IMR-90 (cell line): ENCODE data around the gene ANKRD53. TPM values are rescaled to one million over a fixed set of nuclear protein-coding genes. Genes with fewer than 3 reads are reported as not detected.

Source experiments
- ATAC-seq: fragments of 200-7000 bp; cut with Tn5 transposase; 2 replicates; pipeline ENCODE4 v1.9.1; 2020; ENCODE audit warnings: low read depth, mild to moderate bottlenecking, moderate library complexity
- BruUV-seq: library from RNA; stranded (reverse); fragments of 400-500 nt; replicated peaks from 2 replicates; lab custom pipeline; 2021; lab: Mats Ljungman, UMichigan
- CTCF ChIA-PET: fragments of 300-600 bp; formaldehyde crosslinking; extraction: SDS; loops from one replicate; lab custom pipeline; 2021; ENCODE audit warnings: antibody characterized with exemption; lab: Yijun Ruan, JAX
- POLR2A ChIA-PET: fragments of 300-600 bp; sonication (Branson Sonifier 250); formaldehyde crosslinking; loops from one replicate; lab custom pipeline; 2022; ENCODE audit warnings: antibody characterized with exemption; ENCODE audit not compliant: unreplicated experiment; lab: Charles Lee
- DNase-seq: peaks from one replicate; pipeline ENCODE4 v3.0.0; 2013
- H2AFZ ChIP-seq: replicated peaks from 2 replicates; pipeline ENCODE3; 2013; ENCODE audit warnings: low read length, mild to moderate bottlenecking; ENCODE audit not compliant: poor library complexity
- H2AK5ac ChIP-seq: 2 replicates; pipeline ENCODE4 v1.6.1; 2013; ENCODE audit warnings: low read depth, low read length, inconsistent platforms
- H2AK9ac ChIP-seq: replicated peaks from 2 replicates; pipeline ENCODE3; 2013; ENCODE audit warnings: mild to moderate bottlenecking, low read depth, low read length, moderate library complexity; ENCODE audit not compliant: poor library complexity
- H2BK120ac ChIP-seq: 2 replicates; pipeline ENCODE4 v1.6.1; 2013; ENCODE audit warnings: low read depth, low read length, inconsistent platforms
- H2BK15ac ChIP-seq: 3 replicates; pipeline ENCODE4 v1.6.1; 2013; ENCODE audit warnings: low read depth, low read length, inconsistent platforms
- H2BK20ac ChIP-seq: 2 replicates; pipeline ENCODE4 v1.6.1; 2013; ENCODE audit warnings: low read depth, mild to moderate bottlenecking, inconsistent platforms, low read length, moderate library complexity
- H2BK5ac ChIP-seq: 2 replicates; pipeline ENCODE4 v1.6.1; 2013; ENCODE audit warnings: mild to moderate bottlenecking, low read depth, low read length, inconsistent platforms; ENCODE audit not compliant: poor library complexity, severe bottlenecking
- H3K14ac ChIP-seq: replicated peaks from 2 replicates; pipeline ENCODE4 v1.6.1; 2013; ENCODE audit warnings: low read depth, low read length, inconsistent platforms
- H3K18ac ChIP-seq: 2 replicates; pipeline ENCODE4 v1.6.1; 2013; ENCODE audit warnings: low read depth, low read length, control low read depth
- H3K23ac ChIP-seq: 2 replicates; pipeline ENCODE4 v1.6.1; 2013; ENCODE audit warnings: low read depth, low read length, inconsistent platforms
- H3K27ac ChIP-seq: 2 replicates; pipeline ENCODE4 v1.5.1; 2013; ENCODE audit warnings: mild to moderate bottlenecking, control low read depth, low read length; ENCODE audit not compliant: insufficient read depth
- H3K27me3 ChIP-seq: 2 replicates; pipeline ENCODE4 v1.6.1; 2013; ENCODE audit warnings: low read length; ENCODE audit not compliant: control insufficient read depth, insufficient read depth
- H3K36me3 ChIP-seq: 2 replicates; pipeline ENCODE4 v1.6.1; 2013; ENCODE audit warnings: low read length, mixed read lengths; ENCODE audit not compliant: control insufficient read depth, insufficient read depth
- H3K4ac ChIP-seq: 2 replicates; pipeline ENCODE4 v1.6.1; 2013; ENCODE audit warnings: low read depth, low read length, inconsistent platforms
- H3K4me1 ChIP-seq: 2 replicates; pipeline ENCODE4 v1.6.1; 2013; ENCODE audit warnings: low read length, mixed read lengths; ENCODE audit not compliant: control insufficient read depth, insufficient read depth
- H3K4me2 ChIP-seq: 2 replicates; pipeline ENCODE4 v1.6.1; 2013; ENCODE audit warnings: low read depth, mild to moderate bottlenecking, control low read depth, low read length, moderate library complexity
- H3K4me3 ChIP-seq: 2 replicates; pipeline ENCODE4 v1.5.1; 2013; ENCODE audit warnings: low read depth, mild to moderate bottlenecking, control low read depth, low read length, moderate library complexity; ENCODE audit not compliant: insufficient read depth
- H3K56ac ChIP-seq: 2 replicates; pipeline ENCODE4 v1.6.1; 2013; ENCODE audit warnings: low read length, inconsistent platforms; ENCODE audit not compliant: insufficient read depth; ENCODE audit errors: extremely low read depth
- H3K79me1 ChIP-seq, 2 experiments: 2 replicates each; pipeline ENCODE4 v1.6.1; 2013; ENCODE audit warnings: low read length in 2 of 2, inconsistent platforms in 1 of 2, low read depth in 1 of 2
- H3K9ac ChIP-seq: 2 replicates; pipeline ENCODE4 v1.6.1; 2013; ENCODE audit warnings: low read depth, low read length, control low read depth
- H3K9me1 ChIP-seq: 2 replicates; pipeline ENCODE4 v1.6.1; 2013; ENCODE audit warnings: low read length, inconsistent platforms; ENCODE audit not compliant: insufficient read depth
- H3K9me3 ChIP-seq: 2 replicates; pipeline ENCODE4 v1.6.1; 2013; ENCODE audit warnings: low read length; ENCODE audit not compliant: control insufficient read depth, insufficient read depth
- H4K20me1 ChIP-seq: 2 replicates; pipeline ENCODE4 v1.6.1; 2013; ENCODE audit warnings: low read length, inconsistent platforms; ENCODE audit not compliant: insufficient read depth
- H4K5ac ChIP-seq: 2 replicates; pipeline ENCODE4 v1.6.1; 2013; ENCODE audit warnings: mild to moderate bottlenecking, low read depth, low read length, control low read depth
- H4K8ac ChIP-seq, 2 experiments: 2 replicates each; pipeline ENCODE4 v1.6.1; 2013; ENCODE audit warnings: low read depth in 2 of 2, low read length in 2 of 2, control low read depth in 1 of 2, inconsistent platforms in 1 of 2
- H4K91ac ChIP-seq: 2 replicates; pipeline ENCODE4 v1.6.1; 2013; ENCODE audit warnings: low read depth, low read length, inconsistent platforms; ENCODE audit not compliant: insufficient read depth
- BHLHE40 ChIP-seq: fragments of 150-350 bp; IDR thresholded peaks from 2 replicates; pipeline ENCODE4 v1.6.1; 2016; ENCODE audit warnings: mild to moderate bottlenecking, low read depth, low read length
- CEBPB ChIP-seq: IDR thresholded peaks from 2 replicates; pipeline ENCODE4 v1.6.1; 2012; ENCODE audit warnings: low read depth, low read length, improper control_type of control experiment
- CHD1 ChIP-seq: IDR thresholded peaks from 2 replicates; pipeline ENCODE4 v1.6.1; 2012; ENCODE audit warnings: low read depth, low read length, improper control_type of control experiment
- ELK1 ChIP-seq: fragments of 150-350 bp; IDR thresholded peaks from 2 replicates; pipeline ENCODE4 v1.6.1; 2016; ENCODE audit warnings: low read depth, mild to moderate bottlenecking, low read length, moderate library complexity, borderline replicate concordance
- FOS ChIP-seq: fragments of 150-350 bp; IDR thresholded peaks from 2 replicates; pipeline ENCODE4 v1.6.1; 2016; ENCODE audit warnings: low read depth, low read length
- MAZ ChIP-seq: IDR thresholded peaks from 2 replicates; pipeline ENCODE4 v1.6.1; 2012; ENCODE audit warnings: low read depth, mild to moderate bottlenecking, low read length, improper control_type of control experiment, moderate library complexity, borderline replicate concordance
- NFE2L2 ChIP-seq: fragments of 150-350 bp; IDR thresholded peaks from 2 replicates; pipeline ENCODE4 v1.6.1; 2016; ENCODE audit warnings: low read depth, mild to moderate bottlenecking, low read length
- RAD21 ChIP-seq: IDR thresholded peaks from 2 replicates; pipeline ENCODE4 v1.6.1; 2012; ENCODE audit warnings: low read length, improper control_type of control experiment
- RCOR1 ChIP-seq: IDR thresholded peaks from 2 replicates; pipeline ENCODE4 v1.6.1; 2012; ENCODE audit warnings: mild to moderate bottlenecking, low read length, improper control_type of control experiment; ENCODE audit not compliant: insufficient replicate concordance
- RFX5 ChIP-seq: IDR thresholded peaks from 2 replicates; pipeline ENCODE4 v1.8.0; 2012; ENCODE audit warnings: low read depth, mild to moderate bottlenecking, low read length, moderate library complexity
- SMC3 ChIP-seq: fragments of 150-350 bp; IDR thresholded peaks from 2 replicates; pipeline ENCODE4 v1.6.1; 2016; ENCODE audit warnings: low read depth, mild to moderate bottlenecking, antibody characterized with exemption, low read length, moderate library complexity
- USF2 ChIP-seq: fragments of 150-350 bp; IDR thresholded peaks from 2 replicates; pipeline ENCODE4 v1.6.1; 2017; ENCODE audit warnings: mild to moderate bottlenecking, antibody characterized with exemption, low read length, low read depth
- WGBS, 2 experiments: methylation state at CpG; one replicate each; pipeline versions ENCODE4 v1.1.5 to v1.1.7; 2013; ENCODE audit warnings: missing lambda C conversion rate in 2 of 2; ENCODE audit not compliant: insufficient read length in 1 of 2; ENCODE audit errors: extremely low coverage in 2 of 2; 5-methylcytosine and 5-hydroxymethylcytosine counted together
- dilution Hi-C: fragments of 300-500 bp; cut with HindIII; formaldehyde crosslinking; loops from one replicate; pipeline ENCODE4 v1.14.3; 2018; ENCODE audit warnings: low sequenced_read_pairs; ENCODE audit not compliant: unreplicated experiment
- in situ Hi-C: fragments of 300-500 bp; cut with MboI; formaldehyde crosslinking; loops from 3 replicates; pipeline ENCODE4 v1.14.3; 2019; ENCODE audit warnings: low sequenced_read_pairs, inconsistent platforms, mixed read lengths
- intact Hi-C: fragments of 100-400 bp; cut with micrococcal nuclease; formaldehyde crosslinking; loops from 2 replicates; pipeline ENCODE4 v1.10.0; 2022
- polyA plus RNA-seq, 3 experiments: library from polyadenylated mRNA; depleted of rRNA; stranded (reverse); fragments of >200 nt; gene quantifications; 2 replicates each; pipeline ENCODE4 v1.2.3, GENCODE V29; 2012; ENCODE audit warnings: low replicate concordance in 1 of 3
- total RNA-seq: library from RNA; depleted of rRNA; stranded (reverse); fragments of >200 nt; gene quantifications from 2 replicates; pipeline ENCODE4 v1.2.3, GENCODE V29; 2012
- TF ChIP-seq, protein P1 (sequence below): conservative IDR thresholded peaks from 2 replicates; pipeline ENCODE4 v1.5.1; 2012; ENCODE audit warnings: mild to moderate bottlenecking, low read depth, low read length, improper control_type of control experiment

Gene ANKRD53
- total and polyA plus RNA-seq, 2 of the 4 experiments (the other 2 are of a cell fraction): 0.54 to 1.0 TPM

- Histone ChIP-seq H2BK15ac (no peak overlapping the region), H2AK5ac (no peak overlapping the region), H2BK120ac (no peak overlapping the region), H3K9me1 (peaks cover 10% of the 10 kb centered on the region; the same call in 1 of the 2 replicates), H3K56ac (no peak overlapping the region), H3K4me2 (no peak overlapping the region), H2AFZ (no peak overlapping the region), H3K9me3 (no peaks in the 10 kb centered on the region), H2BK5ac (no peak overlapping the region), H3K23ac (no peak overlapping the region), H3K14ac (no peak overlapping the region), H2AK9ac (no peak overlapping the region), H3K79me1 (peaks cover 18 to 32% of the 10 kb centered on the region in 2 experiments), H3K27me3 (no peaks in the 10 kb centered on the region), H4K5ac (no peak overlapping the region), H2BK20ac (no peak overlapping the region), H4K91ac (no peak overlapping the region), H3K4me1 (peaks cover 11% of the 10 kb centered on the region), H4K8ac (no peak overlapping the region), H3K36me3 (peaks cover 48% of the 10 kb centered on the region), H4K20me1 (peaks cover 21% of the 10 kb centered on the region), H3K4ac (no peak overlapping the region), H3K18ac (no peak overlapping the region), H3K4me3 (no peak overlapping the region), H3K9ac (no peak overlapping the region), H3K27ac (no peak overlapping the region)
- CTCF ChIA-PET: no interaction called here
- no CpG with 5 or more reads among the region's 5 CpGs for WGBS, 2 experiments
- dilution Hi-C loops (no loop called here), in situ Hi-C loops (no loop called here), intact Hi-C loops (no loop called here)
- ATAC-seq: no peak
- no peak for TF ChIP-seq MAZ
- TF ChIP-seq, protein P1, sequence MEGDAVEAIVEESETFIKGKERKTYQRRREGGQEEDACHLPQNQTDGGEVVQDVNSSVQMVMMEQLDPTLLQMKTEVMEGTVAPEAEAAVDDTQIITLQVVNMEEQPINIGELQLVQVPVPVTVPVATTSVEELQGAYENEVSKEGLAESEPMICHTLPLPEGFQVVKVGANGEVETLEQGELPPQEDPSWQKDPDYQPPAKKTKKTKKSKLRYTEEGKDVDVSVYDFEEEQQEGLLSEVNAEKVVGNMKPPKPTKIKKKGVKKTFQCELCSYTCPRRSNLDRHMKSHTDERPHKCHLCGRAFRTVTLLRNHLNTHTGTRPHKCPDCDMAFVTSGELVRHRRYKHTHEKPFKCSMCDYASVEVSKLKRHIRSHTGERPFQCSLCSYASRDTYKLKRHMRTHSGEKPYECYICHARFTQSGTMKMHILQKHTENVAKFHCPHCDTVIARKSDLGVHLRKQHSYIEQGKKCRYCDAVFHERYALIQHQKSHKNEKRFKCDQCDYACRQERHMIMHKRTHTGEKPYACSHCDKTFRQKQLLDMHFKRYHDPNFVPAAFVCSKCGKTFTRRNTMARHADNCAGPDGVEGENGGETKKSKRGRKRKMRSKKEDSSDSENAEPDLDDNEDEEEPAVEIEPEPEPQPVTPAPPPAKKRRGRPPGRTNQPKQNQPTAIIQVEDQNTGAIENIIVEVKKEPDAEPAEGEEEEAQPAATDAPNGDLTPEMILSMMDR: no peak
- no peak for TF ChIP-seq BHLHE40
- no peak for TF ChIP-seq ELK1
- no peak for TF ChIP-seq FOS
- TF ChIP-seq CEBPB: no peak
- no peak for TF ChIP-seq RFX5
- TF ChIP-seq NFE2L2: no peak
- TF ChIP-seq USF2: no peak
- TF ChIP-seq SMC3: no peak
- no peak for TF ChIP-seq RCOR1
- TF ChIP-seq RAD21: no peak
- TF ChIP-seq CHD1: no peak
- no TSS peak for BruUV-seq
- no peak for DNase-seq
- POLR2A ChIA-PET: no interaction called here
These were observed 11.8 kb downstream of the ANKRD53 start for GRCh38 chr2:70990216-70990615.
